ENCODE measurements around the gene DLST.

GRCh38 chr14:74948228-74949175 lies 66.8 kb downstream of the DLST start:
- no peak for TF ChIP-seq POLR2A (IDR thresholded peaks at IDR 0.05)
- no peak for TF ChIP-seq CTCF (IDR thresholded peaks at IDR 0.05 in 4 of 5, conservative IDR thresholded peaks at IDR 0.05 in 1 of 5)

All from gastrocnemius medialis (tissue), 4 donors.